Right lobe of liver (tissue), 6 donors: ENCODE measurements around the gene AP1M2. TPM values are rescaled to one million over a fixed set of nuclear protein-coding genes. Genes with fewer than 3 reads are reported as not detected.

Experiments used
- ATAC-seq, 4 donors: fragments of 200-7000 bp; cut with Tn5 transposase; one replicate each; pipeline ENCODE4 v1.9.1; 2020; ENCODE audit warnings: mild to moderate bottlenecking in 4 of 4, moderate library complexity in 4 of 4
- DNase-seq, 3 donors: peaks; one replicate each; pipeline ENCODE4 v3.0.0-alpha.2; 2020
- H3K27ac ChIP-seq, 3 donors: fragments of 200-600 bp; one replicate each; pipeline ENCODE4 v1.8.0; 2022
- H3K27me3 ChIP-seq, 2 donors: fragments of 200-600 bp; one replicate each; pipeline ENCODE4 v1.8.0; 2022
- H3K36me3 ChIP-seq, 4 donors: fragments of 200-600 bp; sonication (generic) in 1 of 4; one replicate each; pipeline versions ENCODE4 v1.5.1 to v1.8.0; 2017 to 2022; ENCODE audit warnings: control low read depth in 1 of 4
- H3K4me1 ChIP-seq, 4 donors: fragments of 200-600 bp; sonication (generic) in 1 of 4; one replicate each; pipeline versions ENCODE4 v1.5.1 to v1.8.0; 2017 to 2022; ENCODE audit warnings: control low read depth in 1 of 4
- H3K4me3 ChIP-seq, 3 donors: fragments of 200-600 bp; one replicate each; pipeline ENCODE4 v1.8.0; 2022
- H3K9me3 ChIP-seq, 4 donors: fragments of 200-600 bp; sonication (generic) in 1 of 4; one replicate each; pipeline versions ENCODE4 v1.5.1 to v1.8.0; 2017 to 2022; ENCODE audit warnings: control low read depth in 1 of 4
- CTCF ChIP-seq, 4 donors: fragments of 200-600 bp in 3 of 4; fragments of 450-650 bp in 1 of 4; IDR thresholded peaks; one replicate each; pipeline versions ENCODE4 v1.5.1 to v1.8.0; 2016 to 2022; ENCODE audit warnings: antibody characterized with exemption in 4 of 4, mild to moderate bottlenecking in 2 of 4
- POLR2A ChIP-seq: fragments of 450-650 bp; IDR thresholded peaks from one replicate; pipeline ENCODE4 v1.6.1; 2017; ENCODE audit warnings: antibody characterized with exemption, mild to moderate bottlenecking
- WGBS: methylation state at CpG from one replicate; pipeline ENCODE4 v1.1.6; 2018; ENCODE audit warnings: low coverage, low lambda C conversion rate; ENCODE audit not compliant: insufficient coverage; ENCODE audit errors: missing lambda C conversion rate; 5-methylcytosine and 5-hydroxymethylcytosine counted together
- intact Hi-C, 2 donors: fragments of 100-400 bp; cut with DNase I; formaldehyde crosslinking; loops; one replicate each; pipeline versions ENCODE4 v1.11.2 to v1.14.1; 2022
- total RNA-seq, 6 experiments: library from RNA; depleted of rRNA in 2 of 6; stranded (reverse); fragments of >200 nt in 2 of 6; fragmentation: NEBNext Ultra II Directional in 3 of 6; extraction: Animal tissue kit (Norgen Biotek cat#: 25700) in 3 of 6; gene quantifications; one replicate each; pipeline versions ENCODE4 v1.1.0 to v1.2.4, GENCODE V29; 2016 to 2023
- donor health status: DM: no; HTN: yes; CAD: no.
- donor health status: DM: no; HTN: no; CAD: no.
- donor health status: DM: no; HTN: no; CAD: no.
- donor health status: DM: no; HTN: yes; CAD: no.
- donor health status: DM: no; HTN: yes; CAD: no.

Gene AP1M2
- total RNA-seq, 6 experiments from 2014 or later, result 0.35 to 2.5 (median 0.75) TPM

DNA sequence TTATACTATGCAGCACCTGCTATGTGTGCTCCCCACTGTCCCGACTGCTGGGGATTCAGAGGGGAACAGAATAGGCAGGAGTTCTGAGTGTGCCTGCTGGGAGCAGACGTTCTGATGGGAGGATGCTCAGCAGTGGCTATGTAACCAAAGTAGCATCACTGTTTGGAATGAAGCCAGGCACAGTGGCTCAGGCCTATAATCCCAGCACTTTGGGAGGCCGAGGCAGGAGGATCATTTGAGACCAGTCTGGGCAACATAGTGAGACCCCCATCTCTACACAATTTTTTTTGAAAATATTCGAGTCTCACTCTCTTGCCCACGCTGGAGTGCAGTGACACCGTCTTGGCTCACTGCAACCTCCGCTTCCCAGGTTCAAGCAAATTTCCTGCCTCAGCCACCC is 37.4 kb downstream of the AP1M2 start:
- intact Hi-C loops, result no loop called here
- TF ChIP-seq POLR2A (no peak), CTCF (IDR thresholded peaks at IDR 0.05) (no peak)
- no peaks in the 10 kb centered on the region for H3K9me3 ChIP-seq
- no peaks in the 10 kb centered on the region for H3K27me3 ChIP-seq
- peaks cover 0 to 71% (median 18%) of the 10 kb centered on the region in 4 donors for H3K36me3 ChIP-seq
- no peak overlapping the region for H3K4me3 ChIP-seq
- peaks cover 0 to 10% (median 0%) of the 10 kb centered on the region in 4 donors for H3K4me1 ChIP-seq
- 86% methylated on average over 4 of the region's 7 CpGs for WGBS
- ATAC-seq (no peak), DNase-seq (no peak)
- H3K27ac ChIP-seq, result no peak overlapping the region

- intact Hi-C loops, result no loop called here
- no peak for DNase-seq
- WGBS, result 100% methylated on average over 7 of the region's 18 CpGs
- Histone ChIP-seq H3K9me3 (no peaks in the 10 kb centered on the region), H3K36me3 (peaks cover 0 to 62% (median 17%) of the 10 kb centered on the region in 4 donors), H3K27me3 (no peaks in the 10 kb centered on the region), H3K4me3 (no peak overlapping the region), H3K4me1 (peaks cover 0 to 13% (median 0%) of the 10 kb centered on the region in 4 donors), H3K27ac (no peak overlapping the region)
- no peak for ATAC-seq
- no peak for TF ChIP-seq POLR2A
- no peak for TF ChIP-seq CTCF (IDR thresholded peaks at IDR 0.05)
These were observed 38.3 kb downstream of the AP1M2 start for GRCh38 chr19:10548746-10549276.

GRCh38 chr19:10546817-10547216 is 40.3 kb downstream of the AP1M2 start:
- Histone ChIP-seq H3K4me1 (peaks cover 0 to 13% (median 2%) of the 10 kb centered on the region in 4 donors), H3K4me3 (no peak overlapping the region), H3K27me3 (no peaks in the 10 kb centered on the region), H3K9me3 (no peaks in the 10 kb centered on the region), H3K27ac (no peak overlapping the region), H3K36me3 (peaks cover 0 to 47% (median 7%) of the 10 kb centered on the region in 4 donors)
- TF ChIP-seq POLR2A (no peak), CTCF (IDR thresholded peaks at IDR 0.05) (no peak)
- ATAC-seq (no peak), DNase-seq (no peak)
- intact Hi-C loops, result no loop called here
- WGBS, result no CpG with 5 or more reads among the region's 17 CpGs

DNA sequence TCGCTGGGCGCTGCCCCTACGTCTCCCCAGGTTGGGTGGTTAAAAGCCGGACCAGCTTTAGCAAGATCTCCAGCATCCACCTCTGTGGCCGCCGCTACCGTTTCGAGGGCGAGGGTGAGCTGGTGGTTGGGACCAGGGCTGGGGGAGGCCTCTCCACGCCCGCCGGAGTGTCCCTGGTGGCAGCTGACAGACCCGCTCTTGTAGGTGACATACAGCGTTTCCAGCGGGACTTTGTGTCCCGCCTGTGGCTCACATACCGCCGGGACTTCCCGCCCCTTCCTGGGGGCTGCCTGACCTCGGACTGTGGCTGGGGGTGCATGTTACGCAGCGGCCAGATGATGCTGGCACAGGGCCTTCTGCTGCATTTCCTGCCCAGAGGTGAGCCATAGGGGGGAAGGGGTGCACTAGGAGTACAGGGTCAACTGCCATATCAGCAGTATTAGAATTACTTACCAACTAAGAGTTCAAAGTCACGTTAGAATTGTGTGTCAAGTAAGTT is 42.3 kb downstream of the AP1M2 start:
- peak overlapping the region; percentile 93 to 99 (median 97) for H3K4me3 ChIP-seq
- WGBS, result 10% methylated on average over 1 of the region's 23 CpGs
- H3K27ac ChIP-seq, result peak overlapping the region; percentile 81 to 89 (median 85)
- intact Hi-C loops, result no loop called here
- no peaks in the 10 kb centered on the region for H3K9me3 ChIP-seq
- H3K27me3 ChIP-seq, result no peaks in the 10 kb centered on the region
- DNase-seq (peak in 1 of 3 donors; percentile 63), ATAC-seq (peak; percentile 4 to 26 (median 20))
- TF ChIP-seq CTCF (IDR thresholded peaks at IDR 0.05), result no peak
- TF ChIP-seq POLR2A, result peak; percentile 40
- peaks cover 0 to 33% (median 4%) of the 10 kb centered on the region in 4 donors for H3K36me3 ChIP-seq
- peaks cover 0 to 13% (median 2%) of the 10 kb centered on the region in 4 donors for H3K4me1 ChIP-seq
